ENCODE results near the gene PPP2R2B.

The PPP2R2B gene

DNA sequence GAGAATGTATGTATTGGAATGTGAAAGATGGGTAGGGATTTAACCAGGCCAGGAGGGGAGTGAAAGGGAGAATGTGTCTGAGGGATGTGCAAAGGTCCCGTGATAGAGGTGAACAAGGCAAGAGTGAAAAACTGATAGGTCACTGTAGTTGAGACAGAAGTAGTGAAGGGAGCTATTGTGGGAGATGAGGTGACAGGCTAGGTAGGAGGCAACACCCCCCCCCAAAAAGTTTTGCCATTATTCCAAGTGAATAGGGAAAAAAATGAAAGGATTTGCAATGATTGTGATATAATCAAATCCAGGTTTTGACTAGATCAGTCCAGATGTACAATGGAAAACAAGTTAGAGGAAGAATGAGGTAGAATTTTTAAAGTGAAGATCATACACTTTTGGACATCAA is 226.0 kb downstream of the PPP2R2B start:
- FAIRE-seq: no peak
- DNase-seq (ENCODE audit: insufficient read length, low spot score): no peak
- TF ChIP-seq, protein P1, sequence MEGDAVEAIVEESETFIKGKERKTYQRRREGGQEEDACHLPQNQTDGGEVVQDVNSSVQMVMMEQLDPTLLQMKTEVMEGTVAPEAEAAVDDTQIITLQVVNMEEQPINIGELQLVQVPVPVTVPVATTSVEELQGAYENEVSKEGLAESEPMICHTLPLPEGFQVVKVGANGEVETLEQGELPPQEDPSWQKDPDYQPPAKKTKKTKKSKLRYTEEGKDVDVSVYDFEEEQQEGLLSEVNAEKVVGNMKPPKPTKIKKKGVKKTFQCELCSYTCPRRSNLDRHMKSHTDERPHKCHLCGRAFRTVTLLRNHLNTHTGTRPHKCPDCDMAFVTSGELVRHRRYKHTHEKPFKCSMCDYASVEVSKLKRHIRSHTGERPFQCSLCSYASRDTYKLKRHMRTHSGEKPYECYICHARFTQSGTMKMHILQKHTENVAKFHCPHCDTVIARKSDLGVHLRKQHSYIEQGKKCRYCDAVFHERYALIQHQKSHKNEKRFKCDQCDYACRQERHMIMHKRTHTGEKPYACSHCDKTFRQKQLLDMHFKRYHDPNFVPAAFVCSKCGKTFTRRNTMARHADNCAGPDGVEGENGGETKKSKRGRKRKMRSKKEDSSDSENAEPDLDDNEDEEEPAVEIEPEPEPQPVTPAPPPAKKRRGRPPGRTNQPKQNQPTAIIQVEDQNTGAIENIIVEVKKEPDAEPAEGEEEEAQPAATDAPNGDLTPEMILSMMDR (IDR thresholded peaks at IDR 0.05; ENCODE audit: insufficient read depth, missing control alignments): no peak

DNA sequence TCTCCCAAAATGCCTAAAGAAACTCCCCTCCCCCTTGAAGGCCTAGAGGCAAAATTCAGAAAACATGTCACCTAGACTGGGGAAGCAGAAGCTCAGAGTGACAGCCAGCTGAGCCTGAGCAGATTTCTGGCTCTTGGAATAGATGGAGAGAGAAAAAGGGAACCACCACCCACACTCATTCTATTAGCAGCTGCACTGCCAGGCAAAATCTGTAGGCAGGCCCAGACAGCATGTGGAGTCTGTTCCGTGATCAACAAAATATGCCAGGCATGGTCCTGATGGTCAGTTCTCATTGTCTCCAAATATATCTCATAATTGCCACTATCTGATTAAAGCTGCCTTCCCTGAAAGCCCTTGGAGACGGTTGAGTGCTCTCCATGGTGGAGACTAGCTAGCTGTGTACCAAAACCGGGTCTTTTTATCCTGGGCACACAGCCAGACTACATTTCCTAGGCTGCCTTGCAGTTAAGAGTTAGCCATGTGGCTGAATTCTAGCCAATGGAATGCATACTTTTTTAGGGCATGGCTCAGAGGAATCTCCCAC is 230.8 kb downstream of the PPP2R2B start:
- TF ChIP-seq, protein P1 (IDR thresholded peaks at IDR 0.05; ENCODE audit: insufficient read depth, missing control alignments): no peak
- DNase-seq (ENCODE audit: insufficient read length, low spot score): no peak
- no peak for FAIRE-seq

DNA sequence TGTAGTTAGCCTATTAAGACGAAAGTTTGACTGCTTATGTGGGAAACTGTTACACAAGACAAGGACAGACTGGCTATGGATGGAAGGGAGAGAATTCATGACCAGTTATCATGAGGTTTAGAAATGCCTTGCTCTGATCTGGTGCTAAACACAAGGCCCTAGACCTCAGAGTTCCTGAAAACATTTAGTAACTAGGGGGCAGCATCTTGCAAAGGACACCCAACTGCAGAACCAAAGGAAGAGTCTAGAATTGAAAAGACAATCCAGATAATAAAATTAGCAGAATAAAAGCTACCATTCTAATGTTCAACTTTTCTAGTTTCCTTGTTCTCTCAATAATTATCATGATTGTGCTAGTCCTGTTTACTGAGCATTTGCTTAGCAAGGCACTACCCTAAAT is 232.1 kb downstream of the PPP2R2B start:
- DNase-seq (ENCODE audit: insufficient read length, low spot score) (no peak), FAIRE-seq (no peak)
- TF ChIP-seq, protein P1 (IDR thresholded peaks at IDR 0.05; ENCODE audit: insufficient read depth, missing control alignments): no peak

DNA sequence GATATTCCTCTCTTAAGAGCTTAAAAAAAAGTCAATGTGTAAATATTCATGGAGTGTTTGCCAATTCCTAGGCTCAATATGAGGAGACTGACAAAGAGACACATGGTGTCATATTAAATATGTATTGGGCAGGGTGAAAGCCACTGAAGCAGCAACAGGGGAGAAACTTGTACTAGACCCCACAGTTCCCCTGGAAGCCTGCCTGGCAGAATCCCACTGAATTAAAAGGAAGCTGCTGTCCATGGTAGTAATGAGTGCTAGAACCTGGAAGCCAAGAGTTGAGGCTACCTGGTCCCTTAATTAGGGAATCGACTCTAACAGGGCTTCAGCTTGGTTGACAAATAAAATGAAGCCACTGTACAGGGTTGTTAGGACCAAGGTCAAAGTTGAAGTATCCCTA is 233.2 kb downstream of the PPP2R2B start:
- TF ChIP-seq, protein P1 (IDR thresholded peaks at IDR 0.05; ENCODE audit: insufficient read depth, missing control alignments): no peak
- DNase-seq (ENCODE audit: insufficient read length, low spot score): no peak
- FAIRE-seq: no peak

DNA sequence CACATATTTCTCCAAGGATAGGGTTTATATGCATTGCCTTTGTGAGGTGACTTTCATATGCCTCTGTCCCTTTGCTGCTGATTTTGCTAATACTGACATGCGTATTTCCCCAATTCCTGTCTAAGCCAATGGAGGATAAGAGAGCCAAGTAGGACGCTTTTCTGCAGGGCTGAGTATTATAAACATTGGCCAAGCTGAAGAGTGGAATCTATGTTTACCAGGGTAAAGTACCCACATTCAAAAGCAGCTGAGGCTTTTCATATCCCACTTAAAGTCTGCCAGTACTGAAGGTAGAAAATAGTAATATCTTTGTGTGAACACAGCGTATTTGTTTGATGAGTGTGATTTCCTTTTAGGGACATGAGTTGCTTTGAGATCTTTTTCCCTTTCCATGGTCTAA is 233.7 kb downstream of the PPP2R2B start:
- FAIRE-seq: no peak
- TF ChIP-seq, protein P1 (IDR thresholded peaks at IDR 0.05; ENCODE audit: insufficient read depth, missing control alignments): no peak
- DNase-seq (ENCODE audit: insufficient read length, low spot score): no peak

DNA sequence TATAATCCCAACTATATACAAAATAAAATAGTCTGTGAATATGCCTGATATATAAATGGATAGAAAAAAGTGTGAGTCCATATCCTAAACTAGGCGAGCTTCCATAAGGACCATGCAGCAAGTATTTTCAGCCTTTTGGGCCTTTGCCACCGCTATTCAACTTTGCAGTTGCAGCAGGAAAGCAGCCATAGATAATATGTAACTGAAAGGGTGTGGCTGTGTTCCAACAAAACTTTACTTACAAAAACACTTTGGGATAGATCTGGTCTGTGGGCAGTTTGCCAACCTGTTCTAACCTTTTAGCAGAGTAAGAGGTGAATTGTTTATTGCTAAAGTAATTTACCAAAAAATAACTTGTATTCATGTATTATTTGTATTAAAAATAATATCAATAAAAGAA is 234.8 kb downstream of the PPP2R2B start:
- FAIRE-seq: no peak
- TF ChIP-seq, protein P1 (IDR thresholded peaks at IDR 0.05; ENCODE audit: insufficient read depth, missing control alignments): no peak
- no peak for DNase-seq (ENCODE audit: insufficient read length, low spot score)

DNA sequence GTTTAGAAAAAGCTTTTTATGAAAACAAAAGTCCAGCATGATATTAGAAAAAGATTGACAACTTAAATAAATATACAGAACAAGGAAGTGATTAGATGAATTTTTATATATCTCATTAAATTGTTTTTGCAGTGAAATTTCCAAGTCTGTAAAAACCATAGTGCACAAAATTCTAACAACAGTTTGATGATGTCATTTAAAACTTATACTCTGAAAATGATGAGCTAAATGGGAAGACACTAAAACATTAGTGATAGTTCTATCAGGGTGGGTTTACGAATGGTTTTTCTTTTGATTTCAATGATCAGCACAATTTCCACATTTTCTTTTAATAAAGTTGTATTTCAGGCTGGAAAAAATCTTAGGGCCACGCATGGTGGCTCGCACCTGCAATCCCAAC is 236.1 kb downstream of the PPP2R2B start:
- TF ChIP-seq, protein P1 (IDR thresholded peaks at IDR 0.05; ENCODE audit: insufficient read depth, missing control alignments): no peak
- DNase-seq (ENCODE audit: insufficient read length, low spot score) (no peak), FAIRE-seq (peak; percentile 32)
